Lower leg skin (tissue), 4 donors: Measurements from ENCODE around the gene SMAP1. TPM values are rescaled to one million over a fixed set of nuclear protein-coding genes. Genes with fewer than 3 reads are reported as not detected.

ENCODE experiments used
- DNase-seq, 2 donors: peaks; one replicate each; pipeline ENCODE4 v3.0.0-alpha.2; 2019; ENCODE audit warnings: low spot score in 2 of 2
- H3K4me3 ChIP-seq: fragments of 200-600 bp; sonication (generic); 2 replicates; pipeline ENCODE4 v1.5.1; 2017; ENCODE audit warnings: mild to moderate bottlenecking, low read depth; ENCODE audit not compliant: poor library complexity, severe bottlenecking
- CTCF ChIP-seq, 3 donors: fragments of 450-650 bp; IDR thresholded peaks; one replicate each; pipeline ENCODE4 v1.5.1; 2016; ENCODE audit warnings: antibody characterized with exemption in 3 of 3, mild to moderate bottlenecking in 3 of 3, moderate library complexity in 2 of 3
- POLR2A ChIP-seq, 2 donors: fragments of 450-650 bp; IDR thresholded peaks; one replicate each; pipeline ENCODE4 v1.6.1; 2016 to 2017; ENCODE audit warnings: antibody characterized with exemption in 2 of 2, mild to moderate bottlenecking in 1 of 2, moderate library complexity in 1 of 2
- WGBS, 2 donors: methylation state at CpG; one replicate each; pipeline ENCODE4 v1.1.5; 2018; 5-methylcytosine and 5-hydroxymethylcytosine counted together
- intact Hi-C: fragments of 100-400 bp; cut with DNase I; formaldehyde crosslinking; loops from one replicate; pipeline ENCODE4 v1.15.0; 2023; ENCODE audit warnings: low total_unique reads
- total RNA-seq, 4 donors: library from RNA; depleted of rRNA; stranded (reverse); fragments of >200 nt; gene quantifications; one replicate each; pipeline ENCODE4 v1.1.0, GENCODE V29; 2016

SMAP1 gene
- total RNA-seq, 4 donors from 2014 or later: 30.7 to 37.7 (median 34.9) TPM

DNA sequence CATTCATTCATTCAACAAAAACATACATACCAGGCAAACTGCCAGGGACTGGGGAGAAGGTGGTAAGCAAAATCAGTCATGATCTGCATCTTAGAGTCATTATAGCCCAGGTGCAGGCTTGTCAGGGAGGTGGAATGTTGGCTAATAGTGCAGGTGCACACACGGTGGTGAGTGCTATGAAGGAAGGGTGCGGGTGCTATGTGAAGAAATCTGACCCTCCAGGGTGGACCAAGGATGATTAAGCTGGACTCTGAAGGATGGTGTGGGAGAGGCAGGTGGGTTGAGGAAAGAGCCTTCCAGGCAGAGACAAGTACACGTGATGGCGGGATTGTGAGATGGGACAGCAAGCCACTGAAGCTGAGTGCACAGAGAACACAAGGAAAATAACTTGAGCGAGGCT, 211.8 kb downstream of the SMAP1 start:
- H3K4me3 ChIP-seq: no peak overlapping the region
- TF ChIP-seq POLR2A (IDR thresholded peaks at IDR 0.05) (no peak), CTCF (IDR thresholded peaks at IDR 0.05) (no peak)
- 75 to 82% methylated on average over 5 of the region's 5 CpGs for WGBS, 2 donors
- no peak for DNase-seq
- intact Hi-C loops: no loop called here

DNA sequence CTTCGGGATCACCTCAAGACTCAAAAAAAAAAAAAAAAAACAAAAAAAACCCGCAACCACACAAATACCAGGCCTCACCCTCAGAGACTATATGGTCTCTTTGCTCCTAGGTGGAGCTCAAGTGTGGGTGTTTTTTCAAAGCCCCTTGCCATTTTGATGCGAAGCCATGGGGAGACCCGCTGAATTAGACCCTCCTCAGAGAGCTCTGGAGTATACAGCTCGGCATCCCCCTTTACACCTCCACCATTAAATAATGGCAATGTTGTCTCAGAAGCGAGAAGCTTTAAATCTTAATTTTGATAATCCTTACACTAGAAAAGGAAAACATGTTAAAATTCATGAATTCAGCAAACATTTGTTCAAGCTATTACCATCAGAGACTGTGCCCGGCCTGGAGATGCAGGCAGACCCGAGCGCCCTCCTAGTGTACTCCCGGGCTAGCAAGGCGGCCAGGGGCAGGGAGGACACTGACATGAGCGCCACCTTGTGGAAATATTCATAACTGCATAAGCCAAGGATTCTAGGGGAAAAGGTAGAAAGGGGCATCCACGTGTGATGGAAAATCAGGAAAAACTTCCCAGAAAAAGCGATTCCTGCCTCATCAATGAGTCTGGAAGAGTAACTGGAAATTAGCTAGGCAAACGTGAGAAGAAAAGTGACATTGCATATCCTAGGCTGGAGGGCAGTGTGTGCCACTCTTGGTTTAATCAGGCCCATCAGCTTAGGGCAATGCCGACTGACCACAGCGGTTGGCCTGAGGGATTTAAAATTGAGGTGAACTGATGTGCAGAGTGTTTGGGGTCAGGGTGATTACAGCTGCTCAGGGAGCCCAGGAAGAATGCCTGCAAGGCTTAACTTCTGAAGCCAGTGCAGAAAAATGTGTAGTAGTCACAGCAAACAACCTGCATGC, 216.6 kb downstream of the SMAP1 start:
- 42 to 44% methylated on average over 17 of the region's 17 CpGs for WGBS, 2 donors
- H3K4me3 ChIP-seq: no peak overlapping the region
- DNase-seq: peak; percentile 47 to 87
- TF ChIP-seq POLR2A (IDR thresholded peaks at IDR 0.05) (no peak), CTCF (IDR thresholded peaks at IDR 0.05) (peak in 1 of 3 donors; percentile 45)
- intact Hi-C loops: no loop called here

- DNase-seq: no peak
- TF ChIP-seq POLR2A (IDR thresholded peaks at IDR 0.05) (no peak), CTCF (IDR thresholded peaks at IDR 0.05) (no peak)
- intact Hi-C loops: loop anchor here (5.0 kb wide), 1 partner anchor 179 kb away; no protein-coding TSS in a partner anchor
- 91 to 93% methylated on average over 2 of the region's 2 CpGs for WGBS, 2 donors
- H3K4me3 ChIP-seq: no peak overlapping the region
Observed at GRCh38 chr6:70886071-70886470, 218.4 kb downstream of the SMAP1 start.

DNA sequence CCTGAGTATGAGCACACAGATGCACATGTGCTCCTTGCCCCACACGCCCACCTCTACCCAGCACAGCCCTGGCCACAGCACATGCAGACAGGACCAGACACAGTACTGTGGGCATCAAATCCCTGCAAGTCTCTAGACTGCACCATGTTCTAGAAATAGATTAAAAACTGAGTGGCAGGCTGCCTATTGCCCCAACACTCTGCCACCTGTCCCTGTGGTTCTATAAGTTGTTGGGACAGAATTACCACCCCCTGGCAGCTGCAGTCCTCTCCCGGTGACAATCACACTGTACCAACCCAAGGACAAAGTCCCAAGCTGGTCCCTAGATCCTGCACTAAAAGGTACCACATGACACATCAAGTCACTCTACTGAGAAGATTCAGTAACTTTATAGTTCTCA, 219.0 kb downstream of the SMAP1 start:
- intact Hi-C loops: loop anchor here (5.0 kb wide), 1 partner anchor 179 kb away; no protein-coding TSS in a partner anchor
- WGBS, 2 donors: 94 to 95% methylated on average over 2 of the region's 2 CpGs
- no peak for DNase-seq
- TF ChIP-seq CTCF (IDR thresholded peaks at IDR 0.05) (no peak), POLR2A (IDR thresholded peaks at IDR 0.05) (no peak)
- no peak overlapping the region for H3K4me3 ChIP-seq

GRCh38 chr6:70889270-70889669, 221.6 kb downstream of the SMAP1 start:
- TF ChIP-seq CTCF (IDR thresholded peaks at IDR 0.05) (no peak), POLR2A (IDR thresholded peaks at IDR 0.05) (no peak)
- no peak for DNase-seq
- 70 to 81% methylated on average over 7 of the region's 7 CpGs for WGBS, 2 donors
- H3K4me3 ChIP-seq: no peak overlapping the region
- intact Hi-C loops: loop anchor here (5.0 kb wide), 1 partner anchor 182 kb away; no protein-coding TSS in a partner anchor
